Loucy (cell line): Measurements from ENCODE around the gene DHRS13.

Experiments used
- H2AFZ ChIP-seq: fragments of 200-600 bp; sonication (generic); 2 replicates; pipeline ENCODE4 v1.6.0; 2016; ENCODE audit warnings: antibody characterized with exemption, mild to moderate bottlenecking, low read length, moderate library complexity
- H3F3A ChIP-seq: fragments of 200-600 bp; 2 replicates; pipeline ENCODE4 v1.6.0; 2016; ENCODE audit warnings: antibody characterized with exemption, low read depth, mild to moderate bottlenecking
- H3K27me3 ChIP-seq: fragments of 200-600 bp; sonication (generic); 2 replicates; pipeline ENCODE4 v1.6.1; 2014; ENCODE audit warnings: low read length, mild to moderate bottlenecking; ENCODE audit not compliant: insufficient read depth, poor library complexity, severe bottlenecking
- H3K36me3 ChIP-seq: fragments of 200-600 bp; sonication (generic); 2 replicates; pipeline ENCODE4 v1.6.1; 2016; ENCODE audit warnings: low read length; ENCODE audit not compliant: insufficient read depth
- H3K4me1 ChIP-seq: fragments of 200-600 bp; sonication (generic); 2 replicates; pipeline ENCODE4 v1.5.1; 2014; ENCODE audit warnings: low read length, mild to moderate bottlenecking; ENCODE audit not compliant: insufficient read depth, poor library complexity, severe bottlenecking
- H3K4me2 ChIP-seq: fragments of 200-600 bp; sonication (generic); 2 replicates; pipeline ENCODE4 v1.6.0; 2014; ENCODE audit warnings: antibody characterized with exemption, low read length, low read depth, mild to moderate bottlenecking; ENCODE audit not compliant: poor library complexity, severe bottlenecking
- H3K4me3 ChIP-seq: fragments of 200-600 bp; sonication (generic); 2 replicates; pipeline ENCODE4 v1.5.1; 2014; ENCODE audit warnings: low read length, mild to moderate bottlenecking, mixed read lengths; ENCODE audit not compliant: poor library complexity, severe bottlenecking
- H3K79me2 ChIP-seq: fragments of 200-600 bp; sonication (generic); 2 replicates; pipeline ENCODE4 v1.6.1; 2014; ENCODE audit warnings: low read length; ENCODE audit not compliant: insufficient read depth
- H3K9ac ChIP-seq: fragments of 200-600 bp; sonication (generic); 2 replicates; pipeline ENCODE4 v1.6.0; 2014; ENCODE audit warnings: mild to moderate bottlenecking, low read depth, low read length, moderate library complexity; ENCODE audit not compliant: poor library complexity, severe bottlenecking
- H3K9me2 ChIP-seq: fragments of 200-600 bp; sonication (generic); replicated peaks from 2 replicates; pipeline ENCODE4 v1.6.1; 2016; ENCODE audit warnings: low read depth, low read length, mixed read lengths
- H3K9me3 ChIP-seq: fragments of 200-600 bp; sonication (generic); 2 replicates; pipeline ENCODE4 v1.6.1; 2014; ENCODE audit warnings: mild to moderate bottlenecking, antibody characterized with exemption, low read length, low read depth; ENCODE audit not compliant: insufficient read depth
- H4K20me1 ChIP-seq: fragments of 200-600 bp; sonication (generic); 2 replicates; pipeline ENCODE4 v1.6.0; 2014; ENCODE audit warnings: antibody characterized with exemption, low read length, mild to moderate bottlenecking; ENCODE audit not compliant: insufficient read depth, poor library complexity, severe bottlenecking
- EZH2phosphoT487 ChIP-seq: fragments of 200-600 bp; IDR thresholded peaks from 2 replicates; pipeline ENCODE4 v1.6.1; 2018; ENCODE audit warnings: antibody characterized with exemption, mild to moderate bottlenecking, moderate library complexity, borderline replicate concordance
- TF ChIP-seq, protein P1 (sequence below): fragments of 200-600 bp; sonication (generic); conservative IDR thresholded peaks from 2 replicates; pipeline ENCODE4 v1.5.1; 2014; ENCODE audit warnings: mild to moderate bottlenecking, antibody characterized with exemption, low read length

Gene DHRS13

GRCh38 chr17:28926786-28927185 lies 23.9 kb upstream of the DHRS13 start:
- Histone ChIP-seq H2AFZ (no peak overlapping the region), H3K27me3 (no peaks in the 10 kb centered on the region), H3K4me1 (peaks cover 27% of the 10 kb centered on the region), H3K79me2 (peaks cover 86% of the 10 kb centered on the region), H3K36me3 (peaks cover 51% of the 10 kb centered on the region; the same call in 1 of the 2 replicates), H3K9me2 (no peaks in the 10 kb centered on the region), H3K9me3 (no peaks in the 10 kb centered on the region), H3K4me3 (no peak overlapping the region), H3F3A (no peaks in the 10 kb centered on the region), H3K9ac (peak overlapping the region; percentile 17), H3K4me2 (peak overlapping the region; percentile 68), H4K20me1 (peaks cover 58% of the 10 kb centered on the region)
- TF ChIP-seq, protein P1, sequence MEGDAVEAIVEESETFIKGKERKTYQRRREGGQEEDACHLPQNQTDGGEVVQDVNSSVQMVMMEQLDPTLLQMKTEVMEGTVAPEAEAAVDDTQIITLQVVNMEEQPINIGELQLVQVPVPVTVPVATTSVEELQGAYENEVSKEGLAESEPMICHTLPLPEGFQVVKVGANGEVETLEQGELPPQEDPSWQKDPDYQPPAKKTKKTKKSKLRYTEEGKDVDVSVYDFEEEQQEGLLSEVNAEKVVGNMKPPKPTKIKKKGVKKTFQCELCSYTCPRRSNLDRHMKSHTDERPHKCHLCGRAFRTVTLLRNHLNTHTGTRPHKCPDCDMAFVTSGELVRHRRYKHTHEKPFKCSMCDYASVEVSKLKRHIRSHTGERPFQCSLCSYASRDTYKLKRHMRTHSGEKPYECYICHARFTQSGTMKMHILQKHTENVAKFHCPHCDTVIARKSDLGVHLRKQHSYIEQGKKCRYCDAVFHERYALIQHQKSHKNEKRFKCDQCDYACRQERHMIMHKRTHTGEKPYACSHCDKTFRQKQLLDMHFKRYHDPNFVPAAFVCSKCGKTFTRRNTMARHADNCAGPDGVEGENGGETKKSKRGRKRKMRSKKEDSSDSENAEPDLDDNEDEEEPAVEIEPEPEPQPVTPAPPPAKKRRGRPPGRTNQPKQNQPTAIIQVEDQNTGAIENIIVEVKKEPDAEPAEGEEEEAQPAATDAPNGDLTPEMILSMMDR, result no peak
- no peak for TF ChIP-seq EZH2phosphoT487

DNA sequence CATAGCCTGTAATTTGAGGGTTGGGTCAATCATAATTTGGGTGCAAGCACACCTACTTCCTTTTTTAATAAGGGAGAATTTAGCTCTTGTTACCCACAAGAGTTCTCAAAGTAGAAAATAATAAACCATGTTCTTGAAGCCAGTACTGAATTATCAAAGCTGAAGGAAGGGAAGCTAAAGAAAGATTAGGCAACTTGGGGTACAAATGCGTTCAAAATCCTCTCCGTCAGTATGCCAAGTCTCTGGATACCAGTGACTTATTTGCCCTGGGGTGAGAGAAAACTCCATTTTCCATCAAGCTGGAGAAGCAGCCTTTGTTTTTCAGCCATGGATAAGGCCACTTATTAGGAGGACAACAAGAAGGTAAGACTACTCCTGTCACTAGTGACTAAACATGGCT lies 23.5 kb upstream of the DHRS13 start:
- peaks cover 82% of the 10 kb centered on the region for H3K79me2 ChIP-seq
- peaks cover 58% of the 10 kb centered on the region for H4K20me1 ChIP-seq
- H3K36me3 ChIP-seq, result peaks cover 55% of the 10 kb centered on the region

DNA sequence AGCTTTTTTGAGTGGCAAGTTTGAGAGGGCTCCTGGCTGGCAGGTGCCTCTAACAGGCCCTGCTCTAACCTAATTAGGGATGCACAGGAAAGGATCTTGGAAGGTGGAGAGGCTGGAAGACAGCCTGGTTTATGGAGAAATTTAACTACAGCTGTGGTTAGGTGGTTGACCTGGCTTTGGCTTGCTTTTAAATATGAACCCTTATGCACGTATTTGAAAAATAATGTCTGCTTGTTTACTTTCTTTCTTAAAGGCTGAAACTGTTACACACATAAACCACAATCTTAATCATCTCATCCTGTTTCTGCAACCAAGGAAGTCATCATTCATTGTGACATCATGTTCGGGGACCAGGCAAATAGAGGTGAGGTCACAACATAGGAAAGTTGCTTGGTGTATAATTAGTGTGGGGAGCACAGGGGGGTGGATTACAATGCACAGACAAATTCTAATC lies 23.1 kb upstream of the DHRS13 start:
- H3K36me3 ChIP-seq, result peaks cover 59% of the 10 kb centered on the region
- no peaks in the 10 kb centered on the region for H3K9me3 ChIP-seq
- peaks cover 27% of the 10 kb centered on the region for H3K4me1 ChIP-seq
- peaks cover 79% of the 10 kb centered on the region for H3K79me2 ChIP-seq
- peak overlapping the region; percentile 68 for H3K4me2 ChIP-seq
- no peak overlapping the region for H2AFZ ChIP-seq
- peak overlapping the region; percentile 17 for H3K9ac ChIP-seq
- TF ChIP-seq, protein P1, result no peak
- no peak for TF ChIP-seq EZH2phosphoT487
- no peaks in the 10 kb centered on the region for H3K27me3 ChIP-seq
- peaks cover 58% of the 10 kb centered on the region for H4K20me1 ChIP-seq
- no peaks in the 10 kb centered on the region for H3F3A ChIP-seq
- no peaks in the 10 kb centered on the region for H3K9me2 ChIP-seq
- H3K4me3 ChIP-seq, result peak overlapping the region; percentile 36

More for the DNA sequence above, 23.5 kb upstream of the DHRS13 start:
- Histone ChIP-seq H3K4me3 (peak overlapping the region; percentile 36), H3K4me1 (peaks cover 27% of the 10 kb centered on the region), H3F3A (no peaks in the 10 kb centered on the region), H3K27me3 (no peaks in the 10 kb centered on the region), H3K9me3 (no peaks in the 10 kb centered on the region), H2AFZ (no peak overlapping the region), H3K9ac (peak overlapping the region; percentile 17), H3K9me2 (no peaks in the 10 kb centered on the region), H3K4me2 (peak overlapping the region; percentile 68)
- no peak for TF ChIP-seq EZH2phosphoT487
- TF ChIP-seq, protein P1, result no peak
